H1 (cell line): ENCODE measurements around the gene UBQLN3. TPM values are rescaled to one million over a fixed set of nuclear protein-coding genes. Genes with fewer than 3 reads are reported as not detected.

Experiments used
- CTCF ChIA-PET: fragments of 300-600 bp; sonication (Branson Sonifier 250); formaldehyde crosslinking; loops from one replicate; lab custom pipeline; 2021; ENCODE audit not compliant: partially characterized antibody; lab: Charles Lee
- POLR2A ChIA-PET: fragments of 300-600 bp; sonication (Branson Sonifier 250); formaldehyde crosslinking; loops from one replicate; lab custom pipeline; 2021; ENCODE audit warnings: inconsistent platforms; ENCODE audit not compliant: partially characterized antibody; lab: Charles Lee
- DNase-seq, 2 experiments: peaks; one replicate each; pipeline versions ENCODE4 v3.0.0 to v3.0.0-alpha.2; 2010 to 2022; ENCODE audit warnings: low spot score in 2 of 2, low read depth in 1 of 2, mixed read lengths in 1 of 2
- FAIRE-seq: peaks from 2 replicates; lab custom pipeline; 2011; peaks lifted over from hg19 to GRCh38; lab: Jason Lieb, UNC
- H2AFZ ChIP-seq: 2 replicates; pipeline ENCODE4 v1.8.1; 2012; ENCODE audit warnings: low read length, inconsistent platforms
- H2AK5ac ChIP-seq: 2 replicates; pipeline ENCODE4 v1.6.1; 2013; ENCODE audit warnings: low read depth, low read length
- H2BK120ac ChIP-seq: replicated peaks from 2 replicates; pipeline ENCODE3; 2013; ENCODE audit warnings: low read depth, low read length, inconsistent platforms
- H2BK12ac ChIP-seq: 2 replicates; pipeline ENCODE4 v1.6.1; 2013; ENCODE audit warnings: low read depth, low read length
- H2BK15ac ChIP-seq: 2 replicates; pipeline ENCODE4 v1.6.1; 2013; ENCODE audit warnings: low read length
- H2BK20ac ChIP-seq: 2 replicates; pipeline ENCODE4 v1.6.1; 2013; ENCODE audit warnings: low read length
- H2BK5ac ChIP-seq: 2 replicates; pipeline ENCODE4 v1.6.1; 2013; ENCODE audit warnings: low read depth, low read length
- H3K14ac ChIP-seq: 2 replicates; pipeline ENCODE4 v1.6.1; 2013; ENCODE audit warnings: inconsistent platforms; ENCODE audit not compliant: insufficient read length
- H3K18ac ChIP-seq: 2 replicates; pipeline ENCODE4 v1.6.1; 2013; ENCODE audit warnings: low read length; ENCODE audit errors: extremely low read depth
- H3K23ac ChIP-seq: 2 replicates; pipeline ENCODE4 v1.6.1; 2013; ENCODE audit warnings: inconsistent platforms; ENCODE audit not compliant: insufficient read length
- H3K23me2 ChIP-seq: 2 replicates; pipeline ENCODE4 v1.6.1; 2013; ENCODE audit warnings: low read depth, low read length
- H3K27ac ChIP-seq: 2 replicates; pipeline ENCODE4 v1.6.1; 2011; ENCODE audit warnings: low read depth, low read length, inconsistent platforms
- H3K27me3 ChIP-seq, 4 experiments: replicated peaks in 1 of 4; 1 replicate in 1 of 4; 2 replicates in 3 of 4; pipeline versions ENCODE4 v1.6.1 to v1.8.1; 2011 to 2013; ENCODE audit warnings: low read length in 3 of 4, mild to moderate bottlenecking in 3 of 4, inconsistent platforms in 2 of 4, mixed read lengths in 2 of 4, moderate library complexity in 1 of 4; ENCODE audit not compliant: control insufficient read depth in 3 of 4, insufficient read depth in 3 of 4; ENCODE audit errors: extremely low read depth in 1 of 4
- H3K36me3 ChIP-seq, 4 experiments: 2 replicates each; pipeline versions ENCODE4 v1.6.1 to v1.8.1; 2011 to 2013; ENCODE audit warnings: mild to moderate bottlenecking in 4 of 4, low read length in 3 of 4, moderate library complexity in 2 of 4, control low read depth in 1 of 4, inconsistent platforms in 1 of 4; ENCODE audit not compliant: insufficient read depth in 4 of 4, control insufficient read depth in 2 of 4
- H3K4ac ChIP-seq: replicated peaks from 2 replicates; pipeline ENCODE3; 2013; ENCODE audit warnings: low read length, low read depth, mixed read lengths, inconsistent platforms; ENCODE audit not compliant: insufficient read length
- H3K4me1 ChIP-seq, 4 experiments: replicated peaks in 1 of 4; 1 replicate in 1 of 4; 2 replicates in 3 of 4; pipeline versions ENCODE4 v1.6.1 to v1.8.1; 2011 to 2013; ENCODE audit warnings: low read length in 3 of 4, inconsistent platforms in 2 of 4, mixed read lengths in 1 of 4; ENCODE audit not compliant: insufficient read depth in 4 of 4, control insufficient read depth in 3 of 4
- H3K4me2 ChIP-seq, 2 experiments: 2 replicates each; pipeline versions ENCODE4 v1.6.1 to v1.8.1; 2011 to 2013; ENCODE audit warnings: low read depth in 2 of 2, low read length in 2 of 2, control low read depth in 1 of 2, inconsistent platforms in 1 of 2, mild to moderate bottlenecking in 1 of 2; ENCODE audit not compliant: insufficient read depth in 1 of 2
- H3K4me3 ChIP-seq, 4 experiments: fragments of 200-600, 300-600 bp in 1 of 4; sonication (generic), shearing (Covaris generic), sonication (Bioruptor Twin) in 1 of 4; 2 replicates each; pipeline versions ENCODE4 v1.5.1 to v1.8.1; 2011 to 2016; ENCODE audit warnings: low read length in 4 of 4, low read depth in 3 of 4, control low read depth in 2 of 4, inconsistent platforms in 2 of 4, mild to moderate bottlenecking in 2 of 4, mixed read lengths in 1 of 4, moderate library complexity in 1 of 4; ENCODE audit not compliant: insufficient read depth in 2 of 4; ENCODE audit errors: extremely low read depth in 1 of 4
- H3K56ac ChIP-seq: replicated peaks from 2 replicates; pipeline ENCODE3; 2013; ENCODE audit warnings: low read depth, mild to moderate bottlenecking, mixed read lengths, low read length, inconsistent platforms; ENCODE audit not compliant: insufficient read length
- H3K79me1 ChIP-seq: 2 replicates; pipeline ENCODE4 v1.6.1; 2013; ENCODE audit warnings: low read depth, low read length, control low read depth
- H3K79me2 ChIP-seq, 2 experiments: 2 replicates each; pipeline versions ENCODE4 v1.6.1 to v1.8.1; 2012 to 2013; ENCODE audit warnings: low read length in 2 of 2, mild to moderate bottlenecking in 2 of 2, inconsistent platforms in 1 of 2; ENCODE audit not compliant: insufficient read depth in 2 of 2, control insufficient read depth in 1 of 2
- H3K9ac ChIP-seq, 4 experiments: replicated peaks in 1 of 4; 1 replicate in 1 of 4; 2 replicates in 3 of 4; pipeline versions ENCODE4 v1.6.1 to v1.8.1; 2011 to 2013; ENCODE audit warnings: low read depth in 3 of 4, low read length in 3 of 4, control low read depth in 2 of 4, mild to moderate bottlenecking in 2 of 4, moderate library complexity in 2 of 4, inconsistent platforms in 1 of 4; ENCODE audit errors: extremely low read depth in 1 of 4
- H3K9me3 ChIP-seq, 2 experiments: 2 replicates each; pipeline versions ENCODE4 v1.6.1 to v1.8.1; 2012 to 2013; ENCODE audit warnings: mild to moderate bottlenecking in 2 of 2, moderate library complexity in 2 of 2, control low read depth in 1 of 2, inconsistent platforms in 1 of 2, low read depth in 1 of 2, low read length in 1 of 2, mixed read lengths in 1 of 2; ENCODE audit not compliant: insufficient read depth in 2 of 2
- H4K20me1 ChIP-seq, 2 experiments: replicated peaks in 1 of 2; 2 replicates each; pipeline versions ENCODE3 to v1.8.1; 2011 to 2013; ENCODE audit warnings: inconsistent platforms in 2 of 2, low read length in 2 of 2, mild to moderate bottlenecking in 1 of 2; ENCODE audit not compliant: insufficient read depth in 2 of 2, control insufficient read depth in 1 of 2
- H4K5ac ChIP-seq: 2 replicates; pipeline ENCODE4 v1.6.1; 2013; ENCODE audit warnings: low read length, low read depth, mixed read lengths, inconsistent platforms; ENCODE audit not compliant: insufficient read length
- H4K8ac ChIP-seq: 2 replicates; pipeline ENCODE4 v1.8.0; 2013; ENCODE audit warnings: mild to moderate bottlenecking, moderate library complexity, low read length, inconsistent platforms; ENCODE audit not compliant: insufficient read depth; ENCODE audit errors: extremely low read depth
- H4K91ac ChIP-seq: replicated peaks from 2 replicates; pipeline ENCODE3; 2013; ENCODE audit warnings: low read length, mixed read lengths, inconsistent platforms; ENCODE audit not compliant: insufficient read length
- CHD1 ChIP-seq: IDR thresholded peaks from 2 replicates; pipeline ENCODE4 v1.6.1; 2012; ENCODE audit warnings: low read depth, low read length, improper control_type of control experiment
- CTCF ChIP-seq, 3 experiments: IDR thresholded peaks; 1 replicate in 2 of 3; 2 replicates in 1 of 3; pipeline versions ENCODE4 v1.5.1 to v1.6.1; 2011; ENCODE audit warnings: low read length in 3 of 3, mild to moderate bottlenecking in 3 of 3, inconsistent platforms in 2 of 3, low read depth in 1 of 3, moderate library complexity in 1 of 3; ENCODE audit not compliant: insufficient read depth in 1 of 3; ENCODE audit errors: control extremely low read depth in 1 of 3
- HDAC6 ChIP-seq: IDR thresholded peaks from one replicate; pipeline ENCODE4 v1.7.1; 2012; ENCODE audit warnings: low read depth, mild to moderate bottlenecking, inconsistent platforms, low read length, moderate library complexity
- PHF8 ChIP-seq: fragments of 200-600 bp; sonication (generic); conservative IDR thresholded peaks from 2 replicates; pipeline ENCODE4 v1.7.1; 2012; ENCODE audit warnings: low read depth, mild to moderate bottlenecking, inconsistent platforms, low read length, moderate library complexity
- RNF2 ChIP-seq: fragments of 200-900, 300-1000 bp; sonication (generic); IDR thresholded peaks from 2 replicates; pipeline ENCODE4 v1.7.1; 2016; ENCODE audit warnings: borderline replicate concordance, low read depth, mild to moderate bottlenecking, antibody characterized with exemption, low read length; ENCODE audit not compliant: poor library complexity, severe bottlenecking; ENCODE audit errors: missing control alignments
- SIN3A ChIP-seq, 2 experiments: IDR thresholded peaks in 1 of 2; conservative IDR thresholded peaks in 1 of 2; 2 replicates each; pipeline ENCODE4 v1.6.1; 2011 to 2012; ENCODE audit warnings: low read length in 2 of 2, improper control_type of control experiment in 1 of 2, low read depth in 1 of 2, mild to moderate bottlenecking in 1 of 2
- SUZ12 ChIP-seq: fragments of 200-600 bp; sonication (generic); IDR thresholded peaks from 2 replicates; pipeline ENCODE4 v1.6.1; 2012; ENCODE audit warnings: mild to moderate bottlenecking, inconsistent platforms, low read length, moderate library complexity, mixed read lengths
- WGBS, 2 experiments: shearing (Covaris generic) in 1 of 2; methylation state at CpG; one replicate each; pipeline versions ENCODE4 v1.1.6 to v1.1.7; 2013 to 2015; ENCODE audit warnings: low lambda C conversion rate in 2 of 2, mixed read lengths in 2 of 2, inconsistent platforms in 1 of 2, low coverage in 1 of 2, missing lambda C conversion rate in 1 of 2; ENCODE audit not compliant: insufficient replicate concordance in 2 of 2, insufficient coverage in 1 of 2, insufficient read length in 1 of 2; ENCODE audit errors: extremely low coverage in 1 of 2, missing lambda C conversion rate in 1 of 2; 5-methylcytosine and 5-hydroxymethylcytosine counted together
- polyA plus RNA-seq, 7 experiments: library from polyadenylated mRNA; depleted of rRNA in 3 of 7; stranded (reverse) in 5 of 7; unstranded in 2 of 7; fragments of >200 nt in 5 of 7; fragments of 200-250 nt in 2 of 7; gene quantifications; 1 replicate in 5 of 7; 2 replicates in 1 of 7; 4 replicates in 1 of 7; pipeline versions ENCODE4 v1.2.1 to v1.2.3, GENCODE V29; 2011 to 2013; ENCODE audit warnings: missing spikeins in 2 of 7, mixed read lengths in 2 of 7
- total RNA-seq: library from RNA; stranded (reverse); fragmentation: NEBNext Ultra II Directional; extraction: Animal tissue kit (Norgen Biotek cat#: 25700); gene quantifications from 2 replicates; pipeline ENCODE4 v1.2.1, GENCODE V29; 2021

The UBQLN3 gene
- total and polyA plus RNA-seq, 2 of the 8 experiments (the other 6 are each of a cell fraction or from before 2014, with no cell fraction given) = not detected

- Histone ChIP-seq H3K4me3 (no peak overlapping the region), H3K27me3 (no peaks in the 10 kb centered on the region), H3K23ac (no peak overlapping the region), H3K14ac (no peak overlapping the region), H2AFZ (no peak overlapping the region), H3K79me1 (no peaks in the 10 kb centered on the region), H3K4me2 (no peak overlapping the region), H3K27ac (no peak overlapping the region), H3K4me1 (no peaks in the 10 kb centered on the region), H2BK15ac (no peak overlapping the region), H2BK5ac (no peak overlapping the region), H2AK5ac (no peak overlapping the region), H2BK12ac (no peak overlapping the region), H3K36me3 (no peaks in the 10 kb centered on the region), H3K9me3 (no peaks in the 10 kb centered on the region), H3K4ac (no peak overlapping the region), H4K91ac (no peak overlapping the region), H3K56ac (no peak overlapping the region), H2BK120ac (no peak overlapping the region), H4K8ac (no peak overlapping the region), H3K79me2 (no peaks in the 10 kb centered on the region), H3K18ac (no peak overlapping the region), H2BK20ac (no peak overlapping the region), H4K20me1 (no peaks in the 10 kb centered on the region), H3K23me2 (no peaks in the 10 kb centered on the region), H3K9ac (no peak overlapping the region), H4K5ac (no peak overlapping the region)
- WGBS, 2 experiments = 94% methylated on average over 2 of the region's 2 CpGs; no CpG with 5 or more reads in 1 of the 2 experiments
- FAIRE-seq = no peak
- no peak for DNase-seq
- ChIA-PET CTCF (no interaction called here), POLR2A (no interaction called here)
- TF ChIP-seq SUZ12 = no peak
- TF ChIP-seq PHF8 = no peak
- TF ChIP-seq CHD1 = no peak
- no peak for TF ChIP-seq RNF2
- no peak for TF ChIP-seq SIN3A (conservative IDR thresholded peaks at IDR 0.05 in 1 of 2, IDR thresholded peaks at IDR 0.05 in 1 of 2; ENCODE audit: low read depth in 1 of 2, low read length in 2 of 2)
- TF ChIP-seq HDAC6 = no peak
- no peak for TF ChIP-seq CTCF (IDR thresholded peaks at IDR 0.05; ENCODE audit: control extremely low read depth in 1 of 3, insufficient read depth in 1 of 3, low read depth in 1 of 3, low read length in 3 of 3)
Measured at GRCh38 chr11:5504403-5504921, 5.3 kb downstream of the UBQLN3 start.
